GM19043 (cell line): ENCODE results near the gene QDPR.

Experiments used
- ATAC-seq: cut with Tn5 transposase; IDR thresholded peaks from one replicate; pipeline ENCODE4 v1.9.1; 2021; ENCODE audit warnings: low read depth; ENCODE audit not compliant: unreplicated experiment

Gene QDPR

DNA sequence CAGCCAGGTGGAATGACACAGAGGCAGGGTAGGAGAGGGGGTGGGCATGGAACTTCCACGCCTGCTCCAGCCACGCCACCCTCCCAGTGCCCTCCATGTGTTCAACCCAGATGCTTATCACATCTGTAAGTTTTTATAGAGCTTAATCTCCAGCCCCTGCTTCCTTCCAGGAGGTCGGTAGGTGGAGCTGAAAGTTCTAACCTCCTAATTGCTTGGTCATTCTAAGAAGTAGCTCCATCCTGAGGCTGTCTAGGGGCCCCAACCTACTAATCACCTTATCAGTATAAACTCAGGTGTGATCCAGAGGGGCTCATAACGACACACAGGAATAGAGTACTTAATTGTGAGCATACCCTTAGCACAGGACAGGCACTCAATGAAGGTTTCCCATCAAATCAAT is 18.3 kb downstream of the QDPR start:
- ATAC-seq: no peak

DNA sequence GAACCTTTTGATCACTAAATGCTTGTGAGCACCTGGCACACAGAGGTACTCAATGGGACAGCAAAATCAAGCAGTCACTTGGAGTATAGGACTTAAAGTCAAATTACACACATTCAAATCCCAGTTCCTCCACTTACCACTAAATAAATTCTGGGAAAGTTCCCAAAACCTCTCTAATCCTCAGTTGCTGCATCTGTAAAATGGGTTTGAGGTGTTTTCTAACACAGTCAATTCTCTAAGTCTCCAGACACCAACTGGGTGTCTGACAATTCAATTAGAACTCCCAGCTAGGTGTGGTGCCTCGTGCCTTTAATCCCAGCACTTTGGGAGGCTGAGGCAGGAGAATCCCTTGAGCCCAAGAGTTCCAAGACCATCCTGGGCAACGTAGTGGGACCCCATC is 19.0 kb downstream of the QDPR start:
- ATAC-seq: no peak

DNA sequence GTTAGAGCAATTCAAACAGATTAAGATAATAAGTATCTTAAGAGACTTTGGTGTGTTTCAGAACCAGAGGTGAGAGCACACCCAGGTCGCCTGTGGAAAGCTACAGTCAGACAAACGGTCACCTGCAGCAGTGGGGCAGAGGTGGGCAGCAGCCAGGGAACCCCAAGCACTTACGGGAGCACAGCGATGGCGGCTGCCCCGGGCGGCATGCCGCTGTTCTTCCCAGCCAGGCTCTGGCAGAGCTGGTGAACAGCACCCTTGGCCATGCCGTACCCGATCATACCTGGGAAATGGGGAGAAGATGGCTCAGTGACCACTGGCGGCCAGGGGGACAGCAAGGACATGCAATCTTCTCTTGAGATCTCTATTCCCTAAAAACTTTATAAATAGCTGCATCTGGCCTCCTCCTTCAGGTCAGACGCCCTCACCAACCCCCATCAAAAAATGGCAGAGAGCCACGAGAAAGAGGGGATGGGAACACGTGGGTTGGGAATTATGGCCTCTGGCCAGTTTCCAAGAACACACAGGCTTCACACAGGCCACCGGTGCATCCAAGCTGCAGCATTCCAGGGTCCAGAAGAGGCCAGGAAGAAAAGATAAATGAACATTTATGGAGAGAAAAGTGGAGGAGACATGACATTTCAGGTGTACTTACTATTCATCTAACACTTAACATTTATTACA is 19.7 kb downstream of the QDPR start:
- no peak for ATAC-seq

DNA sequence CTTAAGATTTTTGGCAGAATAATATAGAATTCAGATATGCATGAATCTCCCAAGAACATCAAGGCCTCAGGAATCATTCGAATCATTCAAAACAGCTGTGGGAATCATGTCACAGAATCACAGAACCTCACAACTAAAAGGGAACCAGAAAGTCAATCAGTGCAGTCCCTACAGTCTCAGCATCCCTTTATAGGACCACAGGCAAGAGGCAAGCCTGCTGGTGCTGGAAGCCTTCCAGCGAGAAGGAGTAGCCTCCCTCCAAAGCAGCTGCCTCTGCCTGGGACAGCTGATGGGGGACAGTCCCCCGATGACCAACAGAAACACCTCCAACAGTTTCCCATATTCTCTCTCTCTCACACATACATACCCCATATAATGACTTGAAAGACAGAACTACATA is 20.7 kb downstream of the QDPR start:
- no peak for ATAC-seq

DNA sequence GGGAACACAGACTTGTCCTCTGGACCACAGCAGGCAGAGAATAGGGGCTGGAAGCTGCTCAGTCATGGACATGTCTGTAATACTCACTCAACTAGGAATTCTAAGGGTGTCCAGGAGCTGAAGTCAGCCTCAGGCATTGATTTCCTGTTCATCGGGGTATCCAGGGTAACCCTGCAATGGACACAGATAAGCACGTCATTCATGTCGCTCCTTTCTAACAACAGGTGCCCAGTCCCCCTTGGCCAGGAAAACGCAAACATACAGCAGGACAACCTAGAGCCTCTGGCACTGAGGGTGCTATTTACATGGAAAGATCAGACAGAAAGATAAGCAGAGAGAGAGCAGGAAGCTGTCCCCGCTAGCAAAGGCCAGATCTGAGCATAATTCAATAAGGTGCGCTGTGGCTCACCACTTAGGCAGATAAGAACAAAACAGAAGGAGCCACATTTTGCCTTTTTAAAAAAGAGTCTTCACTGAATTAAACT is 21.3 kb downstream of the QDPR start:
- no peak for ATAC-seq

DNA sequence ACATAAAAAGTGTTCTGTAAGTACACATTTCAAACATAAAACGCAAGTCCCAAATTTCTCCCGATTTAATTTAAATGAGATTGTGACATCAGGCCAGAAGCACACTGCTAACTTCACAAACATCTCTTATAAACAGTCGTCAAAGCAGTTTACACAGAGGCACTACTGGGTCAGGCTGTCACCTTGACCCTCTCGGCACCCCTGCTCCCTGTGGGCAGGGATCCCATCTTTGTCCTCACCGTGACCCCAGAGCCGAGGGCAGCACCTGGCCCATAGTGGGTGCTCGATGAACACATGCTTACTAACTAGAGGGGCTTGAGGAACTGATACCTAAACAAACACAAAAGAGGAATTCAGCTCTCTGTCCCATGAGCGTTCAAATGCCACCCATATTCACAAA is 22.2 kb downstream of the QDPR start:
- ATAC-seq: no peak

DNA sequence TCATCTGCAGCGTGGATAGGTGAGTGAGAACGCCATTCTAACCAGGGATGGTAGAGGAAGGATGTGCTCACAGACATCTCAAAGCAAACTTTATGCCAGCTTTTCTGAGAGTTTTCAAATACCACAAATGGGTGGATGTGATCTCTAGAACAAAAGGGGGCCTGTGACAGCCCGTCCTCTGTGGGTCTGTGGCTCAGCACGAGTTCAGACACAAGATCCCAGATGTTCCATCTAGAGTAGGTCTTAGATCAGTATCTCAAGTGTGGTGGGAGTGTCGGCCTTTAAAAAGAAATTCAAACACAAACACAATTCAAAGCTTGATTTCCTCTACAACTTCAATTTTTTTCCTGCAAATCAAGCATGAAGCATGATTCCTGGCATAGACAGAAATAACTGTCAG is 22.8 kb downstream of the QDPR start:
- ATAC-seq: no peak

DNA sequence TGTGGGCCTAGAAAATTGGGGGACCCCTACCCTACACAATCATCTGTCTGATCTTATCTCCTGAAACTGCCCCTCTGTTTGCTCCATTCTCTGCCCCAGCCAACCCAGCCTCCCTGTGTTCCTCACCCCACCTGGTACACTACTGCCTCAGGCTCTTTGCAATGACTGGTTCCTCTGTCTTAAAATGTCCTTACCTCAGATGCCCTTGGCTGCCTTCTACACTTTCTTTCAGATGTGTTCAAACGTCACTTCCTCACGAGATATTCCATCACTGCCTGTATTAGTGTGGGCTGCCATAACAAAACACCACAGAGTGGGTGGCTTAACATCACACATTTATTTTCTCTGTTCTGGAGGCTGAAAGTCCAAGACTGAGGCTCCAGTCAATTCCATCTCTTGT is 29.2 kb downstream of the QDPR start:
- no peak for ATAC-seq

DNA sequence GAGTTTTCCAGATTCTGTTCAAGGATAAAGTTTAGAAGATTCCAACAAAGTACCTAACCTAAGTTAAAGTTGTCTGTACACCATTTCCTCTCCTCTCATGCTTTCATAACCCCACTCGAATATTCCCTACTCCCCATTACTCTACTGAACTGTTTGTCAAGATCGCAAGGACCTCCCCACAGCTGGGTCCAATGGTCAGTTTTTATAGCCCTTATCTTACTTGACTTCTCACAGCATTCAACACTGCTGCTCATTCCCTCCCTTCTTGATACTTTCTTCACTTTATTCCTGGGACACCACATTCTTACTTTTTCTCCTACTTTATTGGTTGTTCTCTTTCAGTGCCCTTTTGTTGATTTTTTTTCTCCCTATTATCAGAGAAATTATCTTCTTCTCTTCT is 30.9 kb downstream of the QDPR start:
- ATAC-seq: no peak

DNA sequence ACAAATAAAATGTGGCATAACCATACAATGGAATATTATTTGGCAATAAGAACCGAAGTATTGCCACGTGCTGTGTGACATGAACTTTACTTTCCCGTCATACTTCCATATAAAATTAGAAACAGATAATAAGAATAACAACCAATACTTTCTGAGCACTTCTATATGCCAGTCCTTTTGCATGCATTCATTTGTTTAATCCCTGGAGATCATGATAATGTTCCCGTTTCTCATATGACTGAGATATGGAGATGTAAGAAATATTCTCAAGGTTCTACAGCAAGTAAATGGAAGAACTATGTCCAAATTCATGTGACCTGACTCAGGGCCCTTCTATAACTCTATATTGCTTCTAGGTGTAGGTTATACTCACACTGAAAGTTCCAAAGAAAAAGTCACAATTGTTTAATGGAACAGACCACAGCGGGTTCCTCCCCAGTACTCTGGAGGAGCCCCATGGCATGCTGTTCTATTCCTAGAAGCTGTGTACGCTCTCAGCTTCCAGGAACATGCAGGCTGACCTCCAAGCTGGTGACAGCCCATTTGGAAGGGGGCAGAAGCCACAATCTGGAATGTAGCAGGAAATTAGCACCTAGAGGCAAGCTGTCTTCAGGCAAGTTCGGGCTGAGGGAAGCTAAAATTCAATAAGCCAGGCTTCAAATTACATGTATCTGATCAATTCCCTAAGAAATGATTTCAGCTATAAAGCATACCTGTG is 31.5 kb downstream of the QDPR start:
- ATAC-seq: no peak

DNA sequence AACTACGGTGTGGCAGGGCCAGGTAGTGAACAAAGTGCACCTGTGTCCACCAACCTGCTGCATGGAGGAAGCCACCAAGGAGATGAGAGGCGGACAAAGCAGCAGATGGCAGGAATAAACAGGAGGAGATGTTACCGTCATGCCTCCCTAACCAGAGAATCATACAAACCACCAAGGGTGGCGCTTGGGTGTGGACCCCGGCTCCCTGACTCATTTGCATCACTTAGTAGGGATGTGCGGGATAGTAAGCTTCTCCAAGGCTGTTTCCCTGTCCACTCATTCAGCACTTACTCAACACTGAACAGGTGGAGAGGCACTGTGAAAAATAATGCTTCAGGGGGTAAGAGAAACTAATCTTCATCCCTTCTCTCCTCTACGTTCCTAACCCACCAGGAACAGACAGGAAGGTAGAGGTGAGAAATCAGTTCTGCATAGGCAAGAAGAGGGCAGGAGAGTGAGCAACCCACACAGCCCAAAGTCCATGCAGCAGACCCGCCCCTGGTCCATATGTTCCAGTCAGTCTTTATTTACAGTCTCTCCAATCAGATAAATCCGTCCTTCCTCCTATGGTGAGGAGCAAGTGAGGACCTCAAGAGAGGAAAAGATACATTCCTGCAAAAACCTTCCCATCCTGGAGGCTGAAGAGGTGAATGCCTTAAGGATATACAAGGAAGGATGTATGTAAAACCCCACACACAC is 34.0 kb downstream of the QDPR start:
- ATAC-seq: no peak

DNA sequence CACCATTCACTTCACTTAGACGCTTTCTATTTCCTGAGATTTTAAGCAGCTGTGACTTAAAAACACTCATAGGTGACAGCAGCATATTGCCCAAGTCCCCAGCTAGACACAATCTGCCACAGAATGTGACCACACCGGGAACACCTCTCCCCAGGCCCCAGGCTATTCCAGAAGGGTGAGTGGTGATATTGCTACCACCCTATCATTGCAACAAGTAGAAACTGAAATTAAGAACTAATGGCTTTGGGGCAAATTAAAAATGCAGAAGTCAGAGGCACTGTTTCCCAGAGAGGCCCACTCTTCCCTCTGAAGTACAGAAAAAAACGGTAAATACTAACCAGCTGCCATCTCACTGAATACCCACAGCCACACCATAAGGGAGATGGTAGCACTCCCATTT is 35.0 kb downstream of the QDPR start:
- no peak for ATAC-seq

DNA sequence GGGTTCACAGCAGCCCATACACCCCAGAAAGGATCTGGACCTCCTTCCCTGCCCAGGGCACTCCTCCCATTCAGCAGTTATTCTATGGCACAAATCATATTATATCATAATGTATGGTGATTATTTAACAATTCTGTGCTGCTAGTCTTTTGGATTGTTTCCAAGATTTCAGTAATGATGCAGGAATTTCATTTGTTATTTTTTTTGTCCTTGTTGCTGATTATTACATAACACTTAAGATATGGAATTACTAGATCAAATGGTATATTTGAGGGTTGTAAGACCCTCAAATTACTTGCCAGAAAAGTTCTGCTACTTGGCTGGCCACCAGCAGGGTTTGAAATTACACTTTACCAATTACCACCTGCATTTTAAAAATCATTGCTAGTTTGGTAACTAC is 36.4 kb downstream of the QDPR start:
- no peak for ATAC-seq

DNA sequence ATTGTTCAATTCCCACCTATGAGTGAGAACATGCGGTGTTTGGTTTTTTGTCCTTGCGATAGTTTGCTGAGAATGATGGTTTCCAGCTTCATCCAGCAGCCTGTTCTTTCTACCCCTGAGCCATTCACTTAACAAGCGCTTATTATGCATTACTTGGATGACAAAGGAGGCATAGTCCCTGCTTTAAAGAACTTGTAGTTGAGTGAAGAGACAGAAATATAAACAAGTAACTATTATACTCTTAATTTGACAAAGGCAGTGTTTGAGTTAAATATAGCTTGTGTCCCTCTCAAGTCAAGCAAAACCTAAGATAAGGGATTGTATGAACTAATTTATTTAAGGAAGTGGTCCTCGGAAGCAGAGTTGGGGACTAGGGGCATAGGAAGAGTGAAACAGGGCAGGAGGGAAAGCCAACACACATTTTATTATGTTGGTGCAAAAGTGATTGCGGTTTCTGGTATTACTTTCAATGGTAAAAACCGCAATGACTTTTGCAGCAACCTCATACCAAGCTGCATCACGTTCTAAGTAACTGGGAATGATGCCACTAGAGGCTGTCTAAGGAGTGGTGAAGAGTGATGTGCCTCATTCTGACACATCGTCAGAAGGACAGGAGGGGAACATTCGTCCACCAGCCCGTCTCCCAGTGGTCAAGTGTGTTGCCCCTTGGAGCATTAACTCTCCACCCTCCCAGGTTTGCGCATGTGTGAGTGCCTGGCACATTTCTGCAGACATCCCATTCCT is 41.8 kb downstream of the QDPR start:
- ATAC-seq: no peak

DNA sequence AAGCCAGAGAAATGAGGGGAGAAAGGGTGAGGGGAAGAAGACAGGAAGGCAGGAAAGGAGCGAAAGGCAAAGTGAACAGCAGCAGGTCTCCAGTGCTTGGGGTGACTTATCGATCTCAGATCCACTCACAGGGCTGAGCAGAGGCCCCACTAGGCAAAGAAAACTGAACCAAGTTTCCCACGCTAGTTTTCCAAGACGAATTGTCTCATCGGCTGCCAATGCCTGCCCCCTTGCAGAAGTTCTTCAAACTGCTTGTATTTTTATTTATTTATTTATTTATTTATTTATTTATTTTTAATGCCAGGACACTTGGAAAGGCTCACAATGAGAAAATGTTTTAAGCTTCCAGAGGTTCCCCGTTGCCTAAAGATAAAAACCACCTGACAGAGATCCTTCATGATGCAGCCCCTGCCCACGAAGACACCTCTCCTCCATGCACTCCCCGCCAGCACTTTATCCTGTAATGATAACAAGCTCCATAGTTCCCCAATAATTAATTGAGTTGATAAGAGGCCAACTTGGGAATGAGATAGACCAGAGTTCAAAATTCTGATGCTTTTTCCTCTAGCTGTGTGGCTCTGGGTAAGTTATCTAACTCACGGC is 43.2 kb downstream of the QDPR start:
- no peak for ATAC-seq

DNA sequence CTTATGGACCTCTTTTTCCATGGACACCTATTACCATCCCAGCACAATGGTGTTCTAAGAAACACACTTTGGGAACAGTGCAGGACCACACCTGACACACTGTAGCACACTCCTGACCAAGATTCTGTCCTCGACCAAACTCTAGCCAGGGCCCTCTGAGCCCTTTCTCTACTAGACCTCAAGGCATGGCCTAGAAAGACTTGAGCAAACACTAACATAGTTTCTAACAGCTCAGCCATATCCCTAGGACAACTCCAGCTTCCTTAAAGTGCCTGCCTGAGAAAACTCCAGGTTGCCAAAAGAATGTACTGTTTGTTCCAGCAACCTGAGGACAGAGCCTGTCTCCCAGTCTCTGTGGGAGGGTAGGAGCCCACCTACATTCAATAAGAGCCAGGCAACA is 48.3 kb downstream of the QDPR start:
- no peak for ATAC-seq

DNA sequence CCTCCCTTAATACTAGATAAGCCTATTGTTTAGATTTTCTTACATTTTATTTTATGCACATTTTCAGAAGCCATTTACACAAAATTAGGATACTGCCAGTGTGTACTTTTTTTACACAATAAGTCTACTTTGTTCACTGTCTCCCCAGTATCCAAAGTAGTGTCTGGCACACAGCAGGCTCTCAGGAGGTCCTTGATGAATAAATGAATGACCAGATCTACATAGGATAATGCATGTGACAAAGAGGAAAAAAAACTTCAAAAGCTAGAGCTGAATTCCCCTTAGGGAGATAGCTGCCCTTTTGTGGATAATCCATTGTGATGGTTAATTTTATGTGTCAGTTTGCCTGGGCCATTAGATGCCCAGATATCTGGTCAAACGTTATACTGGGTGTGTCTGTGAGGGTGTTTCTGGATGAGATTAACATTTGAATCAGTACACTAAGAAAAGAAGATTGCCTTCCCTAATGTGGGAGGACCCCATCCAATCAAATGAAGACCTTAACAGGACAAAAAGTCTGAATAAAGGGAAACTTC is 61.6 kb downstream of the QDPR start:
- no peak for ATAC-seq

DNA sequence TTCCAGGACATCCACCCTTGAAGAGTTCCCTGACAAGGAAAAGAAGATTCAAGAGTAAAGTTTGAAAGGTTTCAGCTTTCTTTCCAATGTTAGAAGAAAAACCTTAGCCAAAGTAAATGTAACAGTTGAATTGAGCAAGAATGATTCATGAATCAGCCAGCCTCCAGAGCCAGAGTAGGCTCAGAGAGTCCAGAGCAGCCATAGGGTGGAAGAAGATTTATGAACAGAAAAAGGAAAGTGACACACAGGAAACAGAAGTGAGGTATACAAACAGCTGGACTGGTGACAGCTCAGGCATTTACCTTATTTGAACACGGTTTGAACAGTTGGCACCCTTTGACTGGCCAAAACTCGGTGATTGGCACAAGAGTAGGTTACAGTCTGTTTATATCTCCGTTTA is 63.2 kb downstream of the QDPR start:
- ATAC-seq: no peak

DNA sequence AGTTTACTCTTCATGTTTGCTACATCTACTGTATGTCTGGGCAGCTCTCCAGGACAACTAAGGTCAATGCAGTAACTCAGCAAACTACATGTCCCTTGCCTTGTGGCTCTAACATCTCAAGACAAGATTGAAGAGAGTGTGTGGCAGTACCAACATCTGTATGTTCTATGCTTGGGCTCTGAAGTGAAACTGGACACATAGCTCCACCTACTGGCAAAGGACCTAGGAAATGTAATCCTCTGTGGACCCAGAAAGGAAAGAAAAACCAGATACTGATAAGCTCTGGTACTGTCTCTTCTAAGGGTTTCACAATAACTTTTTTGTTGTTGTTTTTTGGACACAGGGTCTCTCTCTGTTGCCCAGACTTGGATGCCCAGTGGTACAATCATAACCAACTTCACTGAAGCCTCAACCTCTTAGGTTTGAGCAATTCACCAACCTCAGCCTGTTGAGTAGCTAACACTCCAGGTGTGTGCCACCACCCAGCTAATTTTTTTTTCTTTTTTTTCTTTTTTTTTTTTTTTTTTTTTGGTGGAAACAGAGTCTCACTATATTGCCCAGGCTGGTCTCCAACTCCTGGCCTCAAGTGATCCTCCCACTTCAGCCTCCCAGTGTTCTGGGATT is 64.1 kb downstream of the QDPR start:
- ATAC-seq: peak; percentile 92

DNA sequence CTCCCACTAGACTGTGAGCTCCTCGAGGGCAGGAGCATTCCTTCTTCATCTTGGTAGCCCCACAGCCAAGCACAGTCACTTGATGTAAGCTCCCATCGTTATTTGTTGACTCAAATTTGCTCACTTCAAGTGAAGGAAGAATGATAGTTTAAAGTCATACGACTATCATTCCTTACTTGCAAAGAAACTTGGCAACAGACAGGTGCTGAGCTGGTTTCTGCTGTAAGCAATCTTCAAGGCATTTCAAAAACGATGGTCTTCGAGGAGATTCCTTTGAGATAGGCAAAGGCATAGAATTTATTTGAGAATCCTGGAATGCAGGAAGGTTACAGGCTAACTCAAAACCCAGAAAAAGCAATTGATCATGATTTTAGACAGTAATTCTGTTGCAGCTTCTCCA is 64.8 kb downstream of the QDPR start:
- no peak for ATAC-seq
